Left kidney (tissue), 8 donors: ENCODE data around the gene SPEF1. TPM values are rescaled to one million over a fixed set of nuclear protein-coding genes. Genes with fewer than 3 reads are reported as not detected.
"Not testable (repeated sequence)": the region's sequence is repeated elsewhere in the genome, so short reads cannot be mapped to it uniquely, and the experiment has no call there.

Source experiments
- DNase-seq: peaks from one replicate; pipeline ENCODE4 v3.0.0-alpha.2; 2013
- long read RNA-seq, 8 donors: transcript quantifications; one replicate each; lab custom pipeline, GENCODE V29; 2026
- polyA plus RNA-seq: library from polyadenylated mRNA; unstranded; fragments of 120-200 nt; gene quantifications from one replicate; pipeline ENCODE4 v1.2.1, GENCODE V29; 2013; ENCODE audit not compliant: insufficient read length

SPEF1 gene, protein sequence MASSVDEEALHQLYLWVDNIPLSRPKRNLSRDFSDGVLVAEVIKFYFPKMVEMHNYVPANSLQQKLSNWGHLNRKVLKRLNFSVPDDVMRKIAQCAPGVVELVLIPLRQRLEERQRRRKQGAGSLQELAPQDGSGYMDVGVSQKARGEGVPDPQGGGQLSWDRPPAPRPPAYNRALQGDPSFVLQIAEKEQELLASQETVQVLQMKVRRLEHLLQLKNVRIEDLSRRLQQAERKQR
- 1.7 TPM for polyA plus RNA-seq
- long read RNA-seq, donor 1, partial matches to known transcripts, result 0 of 2 reads
- long read RNA-seq, donor 1, other reads (novel, unspliced or antisense), result 0 of 2 reads
- long read RNA-seq, donor 2, result 0 reads
- long read RNA-seq, donor 3, partial matches to known transcripts, result 0 of 2 reads
- long read RNA-seq, donor 3, other reads (novel, unspliced or antisense), result 0 of 2 reads
- long read RNA-seq, donor 4, result 0 reads
- long read RNA-seq, donor 5, partial matches to known transcripts, result 0 of 2 reads
- long read RNA-seq, donor 5, other reads (novel, unspliced or antisense), result 0 of 2 reads
- long read RNA-seq, donor 6, partial matches to known transcripts, result 0 of 3 reads
- long read RNA-seq, donor 6, other reads (novel, unspliced or antisense), result 0 of 3 reads
- long read RNA-seq, donor 7, partial matches to known transcripts, result 0 of 1 reads
- long read RNA-seq, donor 7, other reads (novel, unspliced or antisense), result 0 of 1 reads
- long read RNA-seq, donor 8, partial matches to known transcripts, result 0 of 1 reads
- long read RNA-seq, donor 8, other reads (novel, unspliced or antisense), result 0 of 1 reads

DNA sequence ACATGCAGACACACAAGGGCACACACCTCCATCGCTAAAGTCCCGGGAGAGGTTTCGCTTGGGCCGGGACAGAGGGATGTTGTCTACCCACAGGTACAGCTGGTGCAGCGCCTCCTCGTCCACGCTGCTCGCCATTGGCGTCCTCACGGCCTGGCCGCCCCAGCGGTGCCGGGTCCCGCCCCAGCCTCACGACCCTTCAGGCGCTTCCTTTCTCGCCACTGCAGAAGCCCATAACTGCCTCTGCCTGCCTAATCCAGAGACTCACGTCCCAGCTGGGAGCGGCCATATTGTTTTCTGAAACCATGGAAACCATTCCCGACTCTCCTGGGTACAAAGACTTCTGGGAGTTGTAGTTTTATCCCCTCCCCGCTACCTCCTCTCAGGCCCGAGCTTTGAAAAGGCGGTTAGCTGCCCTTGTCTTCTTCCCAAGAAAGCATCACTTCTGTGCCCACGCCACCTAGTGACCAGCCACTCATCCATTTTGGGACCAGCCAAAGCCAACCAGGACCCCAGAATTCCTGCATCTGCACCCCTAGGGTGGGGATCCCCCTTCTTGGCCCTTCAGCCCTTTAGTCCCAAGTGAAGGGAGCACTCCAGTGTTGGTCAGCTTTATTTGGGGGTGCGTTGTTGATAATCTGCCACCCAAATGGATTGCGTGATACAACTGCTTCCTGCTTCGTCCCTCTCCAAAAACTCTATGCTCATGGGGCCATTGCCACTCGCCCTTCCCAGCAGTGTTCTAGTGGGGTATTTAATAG lies at the start of gene SPEF1:
Gene SPEF1, minus strand, starts transcription at position 296 of the 758 bp plus-strand sequence. Its CDS starts 161 bp downstream, at position 135.
- peak; percentile 93 for DNase-seq

DNA sequence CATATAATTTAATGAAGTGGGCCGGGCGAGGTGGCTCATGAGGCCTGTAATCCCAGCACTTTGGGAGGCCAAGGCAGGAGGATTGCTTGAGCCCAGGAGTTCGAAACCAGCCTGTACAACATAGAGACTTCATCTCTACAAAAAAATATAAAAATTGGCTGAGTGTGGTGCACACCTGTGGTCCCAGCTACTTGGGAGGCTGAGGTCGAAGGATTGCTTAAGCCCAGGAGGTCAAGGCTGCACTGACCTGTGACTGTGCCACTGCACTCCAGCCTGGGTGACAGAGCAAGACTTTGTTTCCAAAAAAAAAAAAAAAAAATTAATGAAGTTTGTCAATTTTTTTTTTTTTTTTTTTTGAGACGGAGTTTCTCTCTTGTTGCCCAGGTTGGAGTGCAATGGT lies 48.6 kb upstream of the SPEF1 start:
- DNase-seq, result not testable (repeated sequence)

DNA sequence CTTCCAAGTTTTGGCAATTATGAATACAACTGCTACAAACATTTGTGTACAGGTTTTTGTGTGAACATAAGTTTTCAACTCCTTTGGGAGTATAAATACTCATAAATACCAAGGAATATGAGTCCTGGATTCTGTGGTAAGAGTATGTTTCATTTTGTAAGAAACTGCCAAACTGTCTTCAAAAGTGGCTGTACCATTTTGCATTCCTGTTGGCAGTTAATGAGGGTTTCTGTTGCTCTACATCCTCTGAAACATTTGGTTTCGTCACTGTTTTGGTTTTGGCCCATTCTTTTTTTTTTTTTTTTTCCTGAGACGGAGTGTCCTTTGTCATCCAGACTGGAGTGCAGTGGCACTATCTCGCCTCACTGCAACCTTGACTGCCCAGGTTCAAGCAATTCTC lies 47.5 kb upstream of the SPEF1 start:
- no peak for DNase-seq

DNA sequence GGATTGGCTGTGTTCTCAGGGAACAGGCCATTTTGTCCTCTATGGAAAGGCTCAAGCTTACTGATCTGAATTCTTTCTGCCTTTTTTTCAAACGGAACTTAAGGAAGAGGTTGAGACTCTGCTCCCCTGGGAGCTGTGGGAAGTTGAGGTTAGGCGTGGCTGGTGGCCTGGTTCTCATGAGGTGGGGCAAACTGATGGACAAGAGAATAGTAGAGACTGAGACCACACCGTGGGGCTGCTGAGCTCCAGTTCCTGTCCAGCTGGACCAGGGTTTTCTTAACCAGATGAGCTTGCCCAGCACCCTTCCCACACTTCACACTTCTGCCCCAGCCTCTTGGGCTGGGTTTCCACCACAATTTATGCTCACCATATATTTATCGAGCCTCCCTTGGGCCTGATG lies 45.2 kb upstream of the SPEF1 start:
- no peak for DNase-seq

DNA sequence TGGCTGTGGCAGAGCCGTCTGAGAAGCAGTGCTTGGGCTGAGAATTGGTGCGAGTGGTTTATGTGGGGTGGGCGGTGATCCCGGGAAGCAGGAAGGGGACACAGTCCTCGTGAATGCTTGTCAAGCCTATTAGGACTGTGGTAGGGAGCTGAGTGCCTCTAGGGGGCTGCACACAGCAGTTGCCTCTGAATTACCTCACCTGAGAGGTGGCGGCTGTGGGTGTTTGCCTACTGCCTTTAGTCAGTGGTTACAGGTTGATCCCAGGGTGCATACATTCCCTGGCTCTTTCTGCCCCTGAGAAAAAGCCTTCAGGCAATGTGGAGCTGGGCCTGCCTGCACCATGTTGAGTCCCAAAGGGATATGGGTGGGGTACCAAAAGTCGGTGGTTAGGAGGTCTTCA lies 44.3 kb upstream of the SPEF1 start:
- no peak for DNase-seq

DNA sequence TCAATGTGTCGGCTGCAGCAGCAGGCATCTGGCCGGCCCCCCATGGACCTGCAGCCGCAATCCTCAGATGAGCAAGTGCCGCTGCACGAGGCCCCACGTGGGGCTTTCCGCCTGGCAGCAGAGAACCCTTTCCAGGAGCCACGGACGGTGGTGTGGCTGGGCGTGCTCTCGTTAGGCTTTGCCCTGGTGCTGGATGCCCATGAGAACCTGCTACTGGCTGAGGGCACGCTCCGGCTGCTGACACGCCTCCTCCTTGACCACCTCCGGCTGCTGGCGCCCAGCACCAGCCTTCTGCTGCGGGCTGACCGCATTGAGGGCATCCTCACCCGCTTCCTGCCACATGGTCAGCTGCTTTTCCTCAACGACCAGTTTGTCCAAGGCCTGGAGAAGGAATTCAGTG lies 42.6 kb upstream of the SPEF1 start:
- DNase-seq, result no peak

DNA sequence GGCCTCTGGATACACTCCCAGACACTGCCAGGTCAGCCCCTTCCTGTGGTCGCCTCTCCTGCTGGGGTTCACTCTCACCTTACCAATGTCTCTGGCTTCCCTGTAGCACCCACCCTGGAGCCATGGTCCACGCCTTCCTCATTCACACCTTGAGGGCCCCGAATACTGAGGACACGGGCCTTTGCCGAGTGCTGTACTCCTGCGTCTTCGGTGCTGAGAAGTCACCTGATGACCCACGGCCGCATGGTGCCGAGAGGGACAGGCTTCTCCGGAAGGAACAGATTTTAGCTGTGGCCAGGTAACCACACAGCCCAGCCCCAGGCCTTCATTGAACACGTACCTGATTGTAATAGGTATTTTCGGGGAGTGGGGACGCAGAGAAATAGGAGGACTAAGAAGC lies 40.7 kb upstream of the SPEF1 start:
- DNase-seq, result no peak

DNA sequence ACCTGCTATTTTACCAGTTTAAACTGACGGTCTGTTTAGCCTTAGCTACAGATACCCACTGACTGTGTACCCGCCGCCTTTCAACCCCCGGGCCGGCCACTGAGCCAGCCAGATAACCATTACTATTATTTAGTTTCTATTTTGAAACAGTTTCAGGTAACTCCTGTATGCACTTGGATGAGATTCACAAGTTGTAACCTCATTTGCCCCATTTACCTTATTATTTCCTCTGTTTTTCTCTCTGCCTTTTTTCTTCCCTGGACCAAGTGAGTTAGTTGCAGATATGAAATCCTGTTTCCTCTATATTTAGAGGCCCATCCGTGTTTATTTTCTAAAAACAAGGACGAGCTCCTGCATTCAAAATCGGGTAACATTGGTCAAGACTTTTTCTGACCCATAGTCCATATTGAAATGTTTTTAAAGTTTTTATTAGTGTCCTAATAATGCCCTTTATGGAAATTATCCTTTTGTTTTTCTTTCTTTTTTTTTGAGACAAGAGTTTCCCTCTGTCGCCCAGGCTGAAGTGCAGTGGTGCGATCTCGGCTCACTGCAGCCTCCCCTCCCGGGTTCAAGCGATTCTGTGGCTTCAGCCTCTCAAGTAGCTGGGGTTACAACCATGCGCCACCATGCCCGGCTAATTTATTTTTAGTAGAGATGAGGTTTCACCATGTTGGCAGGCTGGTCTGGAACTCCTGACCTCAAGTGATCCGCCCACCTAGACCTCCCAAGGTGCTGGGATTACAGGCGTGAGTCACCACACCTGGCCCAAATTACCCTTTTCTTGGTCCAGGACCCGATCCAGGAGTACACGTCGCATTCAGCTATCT lies 39.9 kb upstream of the SPEF1 start:
- DNase-seq, result no peak

DNA sequence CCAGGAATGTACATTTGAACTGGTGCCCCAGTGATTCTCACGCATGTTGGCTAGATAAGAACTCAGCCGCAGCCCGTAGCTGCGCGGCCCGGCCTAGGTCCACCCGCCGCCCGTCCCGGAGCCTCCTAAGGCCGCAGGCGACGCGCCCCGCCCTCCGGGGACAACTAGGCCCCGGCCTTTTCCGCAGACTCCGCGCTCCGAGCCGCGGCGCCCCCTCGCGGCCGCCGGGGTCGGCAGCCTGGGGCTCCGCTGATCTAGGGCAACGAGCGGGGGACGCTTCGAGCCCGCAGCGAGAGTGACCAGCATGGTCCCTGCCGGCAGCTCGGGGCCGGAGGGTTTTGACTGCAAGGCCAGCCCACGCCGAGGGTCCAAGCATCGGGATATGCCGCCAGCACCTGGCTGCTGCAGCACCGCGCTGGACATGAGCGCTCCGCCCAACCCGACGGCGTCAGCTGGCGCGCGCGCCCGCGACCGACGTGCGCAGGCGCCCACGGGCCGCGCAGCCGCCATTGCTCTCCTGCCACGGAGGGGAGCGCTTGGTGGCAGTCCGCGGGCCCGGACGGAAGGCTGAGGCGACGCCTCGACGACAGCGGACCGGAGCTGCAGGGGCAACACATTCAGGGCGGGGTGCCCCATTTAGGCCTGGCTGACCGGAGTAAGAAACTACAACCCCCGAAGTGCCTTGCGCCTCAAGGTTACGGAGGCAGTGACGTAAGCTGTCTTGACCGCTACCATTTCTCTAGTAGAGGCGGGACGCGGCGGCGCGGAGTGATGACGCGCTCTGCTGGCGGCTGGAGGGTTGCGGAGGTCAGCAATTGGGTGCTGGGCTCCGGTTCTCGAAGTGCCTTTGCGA lies 39.0 kb upstream of the SPEF1 start, which contains the start of gene AP5S1:
Gene AP5S1, plus strand, starts transcription at position 500 of the 853 bp plus-strand sequence. CDS start 1,571 bp downstream, outside the sequence.
- DNase-seq, result peak; percentile 96

DNA sequence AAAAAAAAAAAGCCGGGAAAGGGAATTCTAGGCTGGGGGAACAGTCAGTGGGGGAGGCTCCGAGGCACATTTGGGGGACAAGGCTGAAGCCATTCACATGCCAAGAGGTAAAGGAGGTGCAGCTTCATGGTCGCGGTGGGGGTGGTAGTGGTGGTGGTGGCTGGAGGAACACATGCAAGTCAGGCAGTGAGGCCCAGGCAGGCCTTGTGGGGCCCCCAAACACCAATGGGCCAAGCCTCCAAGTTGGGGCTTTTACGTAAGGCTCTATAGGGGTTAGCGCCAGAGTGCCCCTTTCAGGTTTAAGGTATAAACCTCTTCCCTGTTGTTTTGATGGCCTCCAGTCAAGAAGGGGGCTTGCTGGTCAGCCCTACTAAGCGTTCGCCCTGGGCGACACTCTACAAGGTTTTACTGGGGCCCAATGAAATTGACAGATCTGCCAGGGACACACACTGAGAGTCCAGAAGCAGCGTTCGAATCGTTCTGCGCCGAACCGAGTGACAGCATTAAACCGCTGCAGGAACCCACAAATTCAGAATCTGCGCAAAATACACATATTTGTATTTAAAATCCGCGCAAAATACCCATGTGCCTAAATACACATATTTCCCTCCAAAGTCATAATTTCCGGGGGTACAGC lies 38.3 kb upstream of the SPEF1 start:
- no peak for DNase-seq

DNA sequence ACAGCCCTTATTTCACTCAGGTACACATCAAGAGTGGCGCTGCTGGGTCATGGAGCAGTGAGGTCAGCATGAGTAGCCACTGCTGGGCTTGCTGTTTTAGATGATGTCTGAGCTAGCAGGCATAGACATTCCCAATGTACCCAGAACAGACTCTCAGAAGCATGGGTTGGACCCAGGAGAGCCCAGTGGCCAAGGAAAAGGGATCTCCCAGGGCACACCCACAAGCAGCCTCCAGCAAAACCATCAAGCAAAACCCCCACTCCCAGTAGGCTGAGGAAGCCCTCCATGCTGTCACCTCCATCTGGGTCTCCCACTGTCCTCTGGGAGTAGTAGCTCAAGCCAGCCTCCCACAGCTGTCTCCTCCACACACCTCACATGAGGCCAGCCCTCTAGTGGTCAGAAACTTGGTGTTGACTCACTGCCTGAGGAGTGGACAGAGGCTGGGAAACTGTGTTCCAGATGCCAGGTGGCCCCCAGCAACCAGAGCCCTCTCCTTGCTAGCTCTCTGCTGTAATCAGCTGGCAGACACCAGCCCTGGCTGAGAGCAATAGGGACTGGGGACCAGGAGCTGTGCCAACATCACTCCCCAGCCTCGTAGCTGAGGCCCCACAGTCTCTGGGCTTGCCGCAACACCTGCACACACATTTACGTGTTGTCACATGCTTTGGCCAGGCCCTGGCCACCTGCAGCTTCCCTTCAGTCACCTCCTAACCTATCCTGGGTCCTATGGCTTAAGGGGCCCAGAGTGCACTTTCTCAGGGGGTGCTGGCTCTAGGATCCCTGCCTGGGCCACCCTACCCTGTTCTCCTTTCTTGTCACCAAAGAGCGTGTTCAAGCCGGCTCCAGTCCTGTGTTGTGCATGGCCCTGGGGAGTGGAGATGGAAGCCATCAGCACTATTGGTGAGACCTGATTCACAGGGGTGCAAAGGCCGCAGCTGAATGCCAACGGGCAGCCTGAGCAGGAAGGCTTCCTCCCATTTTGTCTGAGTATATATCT lies 37.2 kb upstream of the SPEF1 start:
- peak; percentile 60 for DNase-seq

DNA sequence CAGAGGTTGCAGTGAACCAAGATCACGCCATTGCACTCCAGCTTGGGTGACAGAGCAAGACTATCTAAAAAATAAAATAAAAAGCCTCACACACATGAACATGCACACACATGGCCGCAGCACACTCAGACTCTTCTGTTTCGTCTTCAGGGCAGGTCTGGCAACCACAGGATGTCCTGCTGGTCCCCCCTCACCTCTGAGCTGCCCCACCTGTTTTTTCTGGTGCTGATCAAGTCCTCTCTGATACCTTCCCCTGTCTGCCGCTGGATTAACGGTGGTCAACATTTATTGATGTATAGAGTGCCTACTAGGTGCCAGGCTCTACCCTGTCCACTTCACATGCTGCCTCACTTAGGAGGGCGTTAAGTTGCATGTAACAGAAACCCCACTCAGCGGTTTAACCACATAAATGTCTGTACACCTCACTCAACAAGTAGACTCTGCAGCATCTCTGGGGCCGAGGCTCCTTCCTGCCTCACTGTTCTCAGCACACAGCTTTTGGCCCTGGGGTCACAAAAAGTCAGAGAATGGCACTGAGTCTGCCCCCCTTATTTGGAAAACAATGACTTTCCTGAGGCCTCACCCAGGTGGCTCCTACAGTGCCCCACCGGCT lies 34.6 kb upstream of the SPEF1 start:
- DNase-seq, result no peak

DNA sequence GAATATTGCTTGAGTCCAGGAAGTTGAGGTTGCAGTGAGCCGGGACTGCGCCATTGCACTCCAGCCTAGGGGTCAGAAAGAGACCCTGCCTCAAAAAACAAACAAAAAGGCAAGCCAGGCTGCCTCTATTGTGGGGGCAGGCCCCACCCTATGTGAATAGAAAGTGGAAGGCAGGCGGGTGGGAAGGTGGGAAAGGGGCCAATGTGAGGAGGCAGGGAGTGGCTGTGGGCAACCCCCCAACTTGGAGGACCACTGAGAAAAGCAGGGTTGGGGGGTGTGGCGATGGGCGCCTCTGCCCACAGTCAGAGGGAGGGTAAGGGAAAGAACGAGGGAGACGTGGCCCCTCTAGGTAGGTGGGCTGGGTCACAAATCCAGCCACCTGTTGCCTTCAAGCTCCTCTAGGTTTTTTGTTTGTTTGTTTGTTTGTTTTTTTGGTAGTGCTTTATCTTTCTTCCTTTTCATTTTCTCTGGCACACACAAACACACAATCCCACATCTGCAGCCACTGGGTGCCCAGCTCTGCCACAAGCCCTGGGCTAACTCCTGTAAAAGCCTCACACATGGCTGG lies 33.8 kb upstream of the SPEF1 start:
- no peak for DNase-seq

DNA sequence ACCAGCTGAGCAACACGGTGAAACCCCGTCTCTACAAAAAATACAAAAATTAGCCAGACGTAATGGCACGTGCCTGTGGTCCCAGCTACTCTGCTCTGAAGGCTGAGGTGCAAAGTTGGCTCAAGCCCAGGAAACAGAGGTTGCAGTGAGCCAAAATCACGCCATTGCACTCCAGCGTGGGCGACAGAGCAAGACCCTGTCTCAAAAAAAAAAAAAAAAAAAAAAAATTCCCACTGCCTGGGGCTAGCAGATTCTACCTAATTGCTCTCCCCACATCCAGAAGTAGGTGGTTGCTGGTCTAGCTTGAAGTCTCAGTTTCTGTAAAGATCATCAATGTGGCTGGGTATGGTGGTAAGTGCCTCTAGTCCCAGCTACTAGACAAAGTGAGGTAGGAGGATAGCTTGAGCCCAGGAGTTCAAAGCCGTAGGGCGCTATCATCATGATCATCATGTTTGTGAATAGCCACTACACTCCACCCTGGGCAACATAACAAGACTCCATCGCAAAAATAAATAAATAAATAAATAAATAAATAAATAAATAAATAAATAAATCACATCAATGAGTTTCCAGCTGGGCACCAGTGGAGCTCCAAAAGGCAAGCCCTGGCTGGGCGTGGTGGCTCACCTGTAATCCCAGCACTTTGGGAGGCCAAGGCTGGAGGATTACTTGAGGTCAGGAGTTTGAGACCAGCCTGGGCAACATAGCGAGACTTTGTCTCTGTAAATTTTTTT lies 32.8 kb upstream of the SPEF1 start:
- no peak for DNase-seq

DNA sequence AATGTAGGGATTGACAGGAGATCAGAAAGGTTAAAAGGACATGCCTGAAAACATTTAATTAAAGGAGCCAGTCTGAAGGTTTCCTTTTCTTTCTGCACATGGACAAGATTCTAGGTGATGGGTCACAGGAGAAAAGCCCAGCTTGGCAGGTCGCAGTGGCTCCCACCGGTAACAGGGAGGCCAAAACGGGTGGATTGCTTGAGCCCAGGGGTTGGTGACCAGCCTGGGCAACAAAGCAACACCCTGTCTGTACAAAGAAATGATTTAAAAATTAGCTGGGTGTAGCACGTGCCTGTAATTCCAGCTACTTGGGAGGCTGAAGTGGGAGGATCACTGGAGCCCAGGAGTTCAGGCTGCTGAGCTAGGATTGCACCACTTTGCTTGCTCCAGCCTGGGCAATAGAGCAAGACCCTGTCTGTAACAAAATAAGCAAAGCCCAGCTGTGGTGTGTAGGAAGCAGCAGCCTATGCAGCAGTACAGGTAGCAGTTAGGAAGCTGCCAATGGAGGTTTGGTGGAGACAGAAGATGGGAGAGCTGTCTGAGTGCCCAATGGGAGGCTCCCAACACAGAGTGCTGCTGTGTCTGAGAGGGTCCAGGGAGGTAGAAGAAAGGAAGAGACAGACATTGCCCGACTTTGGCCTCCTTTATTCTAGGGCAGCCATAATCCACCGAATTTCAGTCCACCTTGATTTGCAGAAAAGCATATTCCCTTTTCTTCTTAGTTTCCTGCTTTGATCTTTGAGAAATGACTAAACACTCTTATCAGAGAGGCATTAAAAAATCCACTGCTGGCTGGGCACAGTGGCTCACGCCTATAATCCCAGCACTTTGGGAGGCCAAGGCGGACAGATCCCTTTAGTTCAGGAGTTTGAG lies 32.0 kb upstream of the SPEF1 start:
- DNase-seq, result no peak

DNA sequence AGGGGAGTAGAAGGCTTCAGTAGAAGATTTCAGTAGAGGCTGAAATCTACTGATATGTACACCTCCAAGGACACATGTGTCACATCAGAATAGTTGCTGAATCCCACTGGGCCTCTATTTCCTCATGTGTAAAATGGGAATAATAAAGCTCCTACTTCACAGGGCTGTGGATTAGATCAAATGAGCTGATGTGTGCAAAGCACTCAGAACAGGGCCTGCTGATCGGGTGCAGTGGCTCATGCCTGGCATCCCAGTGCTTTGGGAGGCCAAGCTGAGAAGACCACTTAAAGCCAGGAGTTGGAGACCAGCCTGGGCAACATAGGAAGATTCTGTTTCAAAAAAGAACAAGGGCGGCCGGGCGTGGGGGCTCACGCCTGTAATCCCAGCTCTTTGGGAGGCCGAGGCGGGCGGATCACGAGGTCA lies 31.0 kb upstream of the SPEF1 start:
- no peak for DNase-seq
